Thyroid gland (tissue), 4 donors: ENCODE measurements around the gene INSC.

Experiments used
- POLR2A ChIP-seq, 2 donors: fragments of 450-650 bp; IDR thresholded peaks; one replicate each; pipeline ENCODE4 v1.6.1; 2017; ENCODE audit warnings: antibody characterized with exemption in 2 of 2, mild to moderate bottlenecking in 2 of 2, moderate library complexity in 1 of 2
- TF ChIP-seq, protein P1 (sequence below), 6 experiments: fragments of 200-600 bp in 3 of 6; fragments of 450-650 bp in 3 of 6; sonication (generic) in 3 of 6; IDR thresholded peaks; one replicate each; pipeline ENCODE4 v1.5.1; 2016 to 2019; ENCODE audit warnings: antibody characterized with exemption in 6 of 6, mild to moderate bottlenecking in 2 of 6, inconsistent platforms in 1 of 6, moderate library complexity in 1 of 6

DNA sequence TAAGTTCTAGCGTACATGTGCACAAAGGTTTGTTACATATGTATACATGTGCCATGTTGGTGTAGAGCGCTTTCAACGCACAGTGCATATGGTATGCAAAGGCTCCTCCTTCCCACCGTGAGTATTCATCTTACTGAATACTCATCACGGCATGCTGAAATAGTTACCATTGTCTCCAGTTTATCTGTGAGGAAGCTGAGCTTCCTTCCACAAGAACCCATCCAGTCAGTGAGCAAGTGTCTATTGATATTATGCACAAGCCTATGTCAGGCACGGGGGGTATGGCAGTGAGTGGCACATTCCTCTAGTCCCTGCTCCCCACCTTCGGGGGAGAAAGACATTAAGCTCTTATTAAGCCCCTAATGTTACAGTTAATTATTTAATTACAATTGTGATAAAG lies 28.1 kb downstream of the INSC start:
- TF ChIP-seq, protein P1, sequence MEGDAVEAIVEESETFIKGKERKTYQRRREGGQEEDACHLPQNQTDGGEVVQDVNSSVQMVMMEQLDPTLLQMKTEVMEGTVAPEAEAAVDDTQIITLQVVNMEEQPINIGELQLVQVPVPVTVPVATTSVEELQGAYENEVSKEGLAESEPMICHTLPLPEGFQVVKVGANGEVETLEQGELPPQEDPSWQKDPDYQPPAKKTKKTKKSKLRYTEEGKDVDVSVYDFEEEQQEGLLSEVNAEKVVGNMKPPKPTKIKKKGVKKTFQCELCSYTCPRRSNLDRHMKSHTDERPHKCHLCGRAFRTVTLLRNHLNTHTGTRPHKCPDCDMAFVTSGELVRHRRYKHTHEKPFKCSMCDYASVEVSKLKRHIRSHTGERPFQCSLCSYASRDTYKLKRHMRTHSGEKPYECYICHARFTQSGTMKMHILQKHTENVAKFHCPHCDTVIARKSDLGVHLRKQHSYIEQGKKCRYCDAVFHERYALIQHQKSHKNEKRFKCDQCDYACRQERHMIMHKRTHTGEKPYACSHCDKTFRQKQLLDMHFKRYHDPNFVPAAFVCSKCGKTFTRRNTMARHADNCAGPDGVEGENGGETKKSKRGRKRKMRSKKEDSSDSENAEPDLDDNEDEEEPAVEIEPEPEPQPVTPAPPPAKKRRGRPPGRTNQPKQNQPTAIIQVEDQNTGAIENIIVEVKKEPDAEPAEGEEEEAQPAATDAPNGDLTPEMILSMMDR (IDR thresholded peaks at IDR 0.05): no peak
- no peak for TF ChIP-seq POLR2A (IDR thresholded peaks at IDR 0.05)
